ENCODE data around the gene MAP3K6. TPM values are rescaled to one million over a fixed set of nuclear protein-coding genes. Genes with fewer than 3 reads are reported as not detected.

Gene MAP3K6, protein sequence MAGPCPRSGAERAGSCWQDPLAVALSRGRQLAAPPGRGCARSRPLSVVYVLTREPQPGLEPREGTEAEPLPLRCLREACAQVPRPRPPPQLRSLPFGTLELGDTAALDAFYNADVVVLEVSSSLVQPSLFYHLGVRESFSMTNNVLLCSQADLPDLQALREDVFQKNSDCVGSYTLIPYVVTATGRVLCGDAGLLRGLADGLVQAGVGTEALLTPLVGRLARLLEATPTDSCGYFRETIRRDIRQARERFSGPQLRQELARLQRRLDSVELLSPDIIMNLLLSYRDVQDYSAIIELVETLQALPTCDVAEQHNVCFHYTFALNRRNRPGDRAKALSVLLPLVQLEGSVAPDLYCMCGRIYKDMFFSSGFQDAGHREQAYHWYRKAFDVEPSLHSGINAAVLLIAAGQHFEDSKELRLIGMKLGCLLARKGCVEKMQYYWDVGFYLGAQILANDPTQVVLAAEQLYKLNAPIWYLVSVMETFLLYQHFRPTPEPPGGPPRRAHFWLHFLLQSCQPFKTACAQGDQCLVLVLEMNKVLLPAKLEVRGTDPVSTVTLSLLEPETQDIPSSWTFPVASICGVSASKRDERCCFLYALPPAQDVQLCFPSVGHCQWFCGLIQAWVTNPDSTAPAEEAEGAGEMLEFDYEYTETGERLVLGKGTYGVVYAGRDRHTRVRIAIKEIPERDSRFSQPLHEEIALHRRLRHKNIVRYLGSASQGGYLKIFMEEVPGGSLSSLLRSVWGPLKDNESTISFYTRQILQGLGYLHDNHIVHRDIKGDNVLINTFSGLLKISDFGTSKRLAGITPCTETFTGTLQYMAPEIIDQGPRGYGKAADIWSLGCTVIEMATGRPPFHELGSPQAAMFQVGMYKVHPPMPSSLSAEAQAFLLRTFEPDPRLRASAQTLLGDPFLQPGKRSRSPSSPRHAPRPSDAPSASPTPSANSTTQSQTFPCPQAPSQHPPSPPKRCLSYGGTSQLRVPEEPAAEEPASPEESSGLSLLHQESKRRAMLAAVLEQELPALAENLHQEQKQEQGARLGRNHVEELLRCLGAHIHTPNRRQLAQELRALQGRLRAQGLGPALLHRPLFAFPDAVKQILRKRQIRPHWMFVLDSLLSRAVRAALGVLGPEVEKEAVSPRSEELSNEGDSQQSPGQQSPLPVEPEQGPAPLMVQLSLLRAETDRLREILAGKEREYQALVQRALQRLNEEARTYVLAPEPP (N-terminal part only)
- total RNA-seq, result 11.3 and 18.7 TPM in 2 replicates

GRCh38 chr1:27366411-27367159, at the start of gene MAP3K6:
TSS of gene MAP3K6 (minus strand) at chr1:27366961. CDS start at chr1:27366597, 364 bp downstream.

DNA sequence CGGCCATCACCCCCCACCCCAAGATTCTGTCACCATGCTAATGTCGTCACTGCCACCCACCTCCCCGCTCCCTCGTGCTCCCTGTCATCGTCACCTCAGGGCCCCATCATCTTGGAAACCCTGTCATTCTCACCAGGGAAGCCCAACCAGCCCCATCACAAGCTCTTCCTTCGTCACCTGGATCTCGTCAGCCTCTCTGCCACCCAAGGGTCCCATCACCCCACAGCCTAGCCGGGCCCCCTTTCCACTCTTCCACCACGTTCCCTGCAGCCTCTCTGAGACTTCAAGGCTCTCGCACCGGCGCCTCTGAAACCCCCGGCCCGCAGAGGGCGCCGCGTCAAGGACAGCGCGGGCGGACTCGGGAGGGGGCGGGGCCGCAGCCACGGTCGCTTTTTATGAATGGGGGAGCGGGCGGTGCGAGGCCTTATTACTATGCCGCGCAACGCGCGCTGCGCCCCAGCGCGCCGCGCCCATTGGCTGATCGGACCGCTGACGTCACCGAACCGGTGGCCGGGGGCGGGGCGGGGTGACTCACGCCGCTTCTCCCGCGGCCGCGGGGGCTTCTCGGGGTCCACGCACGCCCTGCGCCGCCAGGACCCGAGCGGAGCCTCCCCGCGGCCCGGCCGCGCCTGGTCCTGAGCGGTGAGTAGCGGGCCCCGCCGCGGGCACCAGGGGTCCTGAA, 25.5 kb upstream of the MAP3K6 start, which contains the start of gene GPR3:
GPR3 (plus strand) TSS at position 527 of the 682 bp plus-strand sequence. CDS start 1,177 bp downstream, outside the sequence.

DNA sequence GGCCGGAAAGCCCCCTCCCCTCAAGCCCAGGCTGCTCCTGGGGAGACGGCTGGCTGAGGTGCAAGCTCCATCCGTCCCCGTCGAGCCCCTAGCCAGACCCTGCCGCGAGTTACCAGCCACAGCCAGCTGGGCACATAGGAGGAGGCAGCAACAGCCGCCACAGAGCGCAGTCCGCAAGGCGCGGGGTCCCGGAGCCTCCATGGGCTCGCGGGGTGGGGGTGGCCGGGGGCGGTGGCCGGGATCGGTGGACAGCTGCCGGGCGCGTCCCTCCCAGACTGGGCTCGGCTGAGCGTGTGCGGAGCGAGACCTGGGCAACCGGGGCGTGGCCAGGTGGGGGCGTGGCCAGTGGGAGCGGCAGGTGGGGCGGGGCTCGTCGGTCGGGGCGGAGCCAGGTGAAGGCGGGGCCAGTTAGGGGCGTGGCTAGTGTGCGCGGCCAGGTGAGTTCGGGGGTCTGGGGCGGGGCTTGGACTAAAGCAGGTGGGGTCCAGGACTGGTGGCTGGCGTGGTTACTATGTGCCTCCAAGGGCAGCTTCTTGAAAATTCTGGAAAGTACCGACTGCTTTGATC, 16.4 kb upstream of the MAP3K6 start, which contains the start of gene CD164L2:
CD164L2 (minus strand) TSS at position 295 of the 567 bp plus-strand sequence; CDS start at position 201, 94 bp downstream.

DNA sequence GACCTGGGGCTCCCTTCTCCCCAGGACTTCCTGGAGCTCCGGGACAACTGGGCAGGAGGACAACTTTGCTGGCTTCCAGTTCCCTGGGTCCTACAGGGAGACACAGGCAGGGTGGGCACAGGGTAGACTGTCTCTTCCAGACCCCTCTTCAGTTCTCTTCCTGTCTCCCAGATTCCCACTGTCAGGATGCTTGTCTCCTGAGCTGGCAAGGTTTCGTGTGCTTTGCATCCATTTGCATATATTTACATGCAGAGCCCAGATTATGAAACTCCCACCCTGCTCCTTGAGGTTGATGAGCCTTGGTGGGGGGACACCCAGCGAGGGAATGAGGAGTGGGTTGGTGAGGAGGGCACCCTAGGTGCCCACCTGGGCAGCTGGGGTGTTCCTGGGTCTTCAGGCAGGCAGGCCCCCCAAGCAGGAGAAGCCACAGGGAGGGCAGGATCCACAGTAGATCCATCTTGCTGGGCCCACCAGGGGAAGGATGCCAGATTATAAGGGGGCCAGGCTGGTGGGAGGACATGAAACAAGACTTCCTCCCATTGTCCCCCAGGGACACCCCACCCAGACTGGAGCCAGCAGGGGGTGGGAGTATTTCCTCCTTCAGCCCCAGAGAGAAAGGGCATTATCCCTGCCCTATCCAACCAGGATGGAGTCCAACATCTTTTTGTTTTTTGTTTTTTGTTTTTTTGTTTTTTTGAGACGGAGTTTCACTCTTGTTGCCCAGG, 7.8 kb upstream of the MAP3K6 start, which contains the start of gene FCN3:
FCN3 (minus strand) TSS at position 463 of the 725 bp plus-strand sequence; CDS start at position 457, 6 bp downstream.

DNA sequence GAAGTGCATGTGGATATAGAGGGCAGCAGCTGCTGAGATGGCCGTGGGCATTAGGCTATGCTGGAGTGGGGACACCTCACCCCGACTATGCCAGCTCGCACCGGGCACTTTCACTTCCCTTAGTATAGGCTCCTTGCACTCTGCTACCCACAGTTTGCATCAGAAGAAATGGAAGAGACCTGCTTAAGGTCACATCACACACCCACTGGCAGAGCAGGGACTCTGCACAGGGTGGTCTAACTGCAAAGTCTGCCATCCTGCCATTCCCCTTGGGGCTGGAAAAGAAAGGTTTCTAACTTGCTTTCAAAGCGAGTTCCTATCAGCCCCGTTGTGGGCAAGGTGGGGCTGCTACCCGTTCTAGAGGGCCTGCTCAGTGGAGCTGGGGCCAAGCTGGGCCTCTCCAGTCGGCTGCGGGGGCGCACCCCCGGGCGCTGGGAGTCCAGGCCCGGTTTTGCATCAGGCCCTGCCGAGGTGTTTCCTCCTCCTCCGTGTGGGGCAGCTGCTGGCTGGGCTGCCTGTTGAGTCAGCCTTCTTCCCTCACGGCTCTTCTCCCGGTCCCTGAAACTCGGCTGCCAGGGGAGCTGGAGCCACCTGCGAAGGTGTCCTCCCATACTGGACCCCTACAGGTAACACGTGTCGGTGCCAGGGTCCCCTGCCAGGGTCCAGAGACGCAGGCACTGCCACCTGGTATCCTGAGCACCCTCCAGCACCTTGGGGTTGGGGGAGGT, 25.1 kb downstream of the MAP3K6 start, which contains the start of gene SYTL1:
SYTL1 (plus strand) TSS at position 498 of the 728 bp plus-strand sequence. CDS start 3,313 bp downstream, outside the sequence.

DNA sequence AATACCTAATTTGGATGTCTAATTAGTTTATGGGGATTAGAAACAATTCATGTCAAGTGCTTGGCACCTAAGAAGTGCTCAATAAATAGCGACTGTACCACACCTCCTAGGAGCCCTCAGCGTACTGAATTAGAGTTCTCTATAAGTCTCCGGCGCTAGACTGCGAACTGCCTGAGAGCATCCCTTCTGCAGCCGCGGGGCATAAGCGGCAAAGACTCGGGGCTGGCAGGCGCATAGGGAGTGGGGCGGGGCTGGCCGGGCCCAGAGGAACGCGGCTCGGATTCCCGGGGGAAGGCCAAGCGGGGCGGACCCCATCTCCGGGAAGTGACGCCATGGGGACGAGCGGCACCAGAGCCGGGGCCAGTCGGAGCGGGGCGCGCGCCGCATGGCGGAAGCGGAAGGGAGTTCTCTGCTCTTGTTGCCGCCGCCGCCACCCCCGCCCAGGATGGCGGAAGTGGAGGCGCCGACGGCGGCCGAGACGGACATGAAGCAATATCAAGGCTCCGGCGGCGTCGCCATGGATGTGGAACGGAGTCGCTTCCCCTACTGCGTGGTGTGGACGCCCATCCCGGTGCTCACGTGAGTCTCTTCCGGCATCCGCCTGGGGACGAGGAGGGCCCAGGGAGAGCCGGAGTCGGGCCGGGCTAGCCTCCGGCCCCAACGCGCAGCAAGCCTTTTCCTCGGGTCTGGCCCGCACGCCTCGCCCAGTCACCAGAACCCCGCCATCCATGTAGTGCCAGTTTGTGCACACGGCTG, 44.8 kb downstream of the MAP3K6 start, which contains the start of gene TMEM222:
TMEM222 (plus strand) TSS at position 351 of the 756 bp plus-strand sequence; CDS start at position 386, 35 bp downstream.

Other genes starting within 250 kb of the MAP3K6 start
- gene SLC9A1, start 211.8 kb downstream of the MAP3K6 start, total RNA-seq, result 9.2 and 27.8 TPM in 2 replicates
- gene WDTC1, start 132.3 kb downstream of the MAP3K6 start, total RNA-seq, result 21.1 and 35.8 TPM in 2 replicates
- 15.7 and 20.8 TPM in 2 replicates for gene TMEM222, start 44.8 kb downstream of the MAP3K6 start, total RNA-seq
- 0.23 and 0.59 TPM in 2 replicates for gene SYTL1, start 24.9 kb downstream of the MAP3K6 start, total RNA-seq
- not detected in 2 replicates for gene FCN3, start 7.9 kb upstream of the MAP3K6 start, total RNA-seq
- gene CD164L2, start 16.4 kb upstream of the MAP3K6 start, total RNA-seq, result not detected in 2 replicates
- gene GPR3, start 25.7 kb upstream of the MAP3K6 start, total RNA-seq, result 0.89 and 1.1 TPM in 2 replicates
- 12.5 and 36.5 TPM in 2 replicates for gene WASF2, start 123.2 kb upstream of the MAP3K6 start, total RNA-seq
- 8.0 and 15.5 TPM in 2 replicates for gene AHDC1, start 237.2 kb upstream of the MAP3K6 start, total RNA-seq

Data from smooth muscle cell of the umbilical artery (primary cell).